HG03045 (cell line): Measurements from ENCODE around the gene KRTAP5-8.
"Not testable (repeated sequence)": the region's sequence is repeated elsewhere in the genome, so short reads cannot be mapped to it uniquely, and the experiment has no call there.

ENCODE experiments used
- ATAC-seq: cut with Tn5 transposase; IDR thresholded peaks from one replicate; pipeline ENCODE4 v1.9.1; 2021; ENCODE audit warnings: mild to moderate bottlenecking, moderate library complexity; ENCODE audit not compliant: unreplicated experiment

KRTAP5-8 gene

GRCh38 chr11:71571101-71571850 is 33.5 kb downstream of the KRTAP5-8 start:
- not testable (repeated sequence) for ATAC-seq

GRCh38 chr11:71572811-71573210 is 35.0 kb downstream of the KRTAP5-8 start:
- no peak for ATAC-seq

GRCh38 chr11:71574418-71574817 is 36.6 kb downstream of the KRTAP5-8 start:
- ATAC-seq, result no peak

GRCh38 chr11:71575723-71576424 is 38.0 kb downstream of the KRTAP5-8 start:
- ATAC-seq, result no peak

- not testable (repeated sequence) for ATAC-seq
Observed at GRCh38 chr11:71576688-71577465, 39.1 kb downstream of the KRTAP5-8 start.

GRCh38 chr11:71577469-71578004 is 39.7 kb downstream of the KRTAP5-8 start:
- no peak for ATAC-seq

- ATAC-seq, result not testable (repeated sequence)
Observed at GRCh38 chr11:71579513-71579912, 41.7 kb downstream of the KRTAP5-8 start.

- no peak for ATAC-seq
Observed at GRCh38 chr11:71580057-71581003, 42.5 kb downstream of the KRTAP5-8 start.

- no peak for ATAC-seq
Observed at GRCh38 chr11:71581826-71582225, 44.0 kb downstream of the KRTAP5-8 start.

GRCh38 chr11:71582309-71582895 is 44.6 kb downstream of the KRTAP5-8 start, which contains the start of gene KRTAP5-11:
KRTAP5-11 (minus strand) TSS chr11:71582875; CDS start chr11:71582837, 38 bp downstream.
- ATAC-seq, result no peak

- not testable (repeated sequence) for ATAC-seq
Observed at GRCh38 chr11:71582969-71583368, 45.1 kb downstream of the KRTAP5-8 start.

GRCh38 chr11:71585673-71586072 is 47.8 kb downstream of the KRTAP5-8 start:
- not testable (repeated sequence) for ATAC-seq

GRCh38 chr11:71588314-71588713 is 50.5 kb downstream of the KRTAP5-8 start:
- not testable (repeated sequence) for ATAC-seq
